ENCODE results near the gene FAM131B.

The FAM131B gene

GRCh38 chr7:143308632-143309031, 53.9 kb downstream of the FAM131B start:
- H3K4me2 ChIP-seq (ENCODE audit: low read length), result no peak overlapping the region
- no peaks in the 10 kb centered on the region for H3F3A ChIP-seq (ENCODE audit: insufficient read depth, low read length)
- no peaks in the 10 kb centered on the region for H3K4me1 ChIP-seq (ENCODE audit: insufficient read depth, low read length, severe bottlenecking)
- H3K79me2 ChIP-seq (ENCODE audit: insufficient read depth, low read length), result no peaks in the 10 kb centered on the region
- H3K27me3 ChIP-seq (ENCODE audit: insufficient read depth, low read length), result no peaks in the 10 kb centered on the region
- H3K27ac ChIP-seq (ENCODE audit: low read depth, low read length, poor library complexity, severe bottlenecking), result no peak overlapping the region
- H3K36me3 ChIP-seq (ENCODE audit: insufficient read depth, low read length), result peaks cover 63% of the 10 kb centered on the region
- H3K9ac ChIP-seq (ENCODE audit: low read length), result no peak overlapping the region
- H4K20me1 ChIP-seq (ENCODE audit: insufficient read depth, low read length), result no peaks in the 10 kb centered on the region
- no peaks in the 10 kb centered on the region for H3K9me2 ChIP-seq (ENCODE audit: low read depth, low read length)
- H3K9me3 ChIP-seq (ENCODE audit: low read length), result no peaks in the 10 kb centered on the region
- TF ChIP-seq, protein P1, sequence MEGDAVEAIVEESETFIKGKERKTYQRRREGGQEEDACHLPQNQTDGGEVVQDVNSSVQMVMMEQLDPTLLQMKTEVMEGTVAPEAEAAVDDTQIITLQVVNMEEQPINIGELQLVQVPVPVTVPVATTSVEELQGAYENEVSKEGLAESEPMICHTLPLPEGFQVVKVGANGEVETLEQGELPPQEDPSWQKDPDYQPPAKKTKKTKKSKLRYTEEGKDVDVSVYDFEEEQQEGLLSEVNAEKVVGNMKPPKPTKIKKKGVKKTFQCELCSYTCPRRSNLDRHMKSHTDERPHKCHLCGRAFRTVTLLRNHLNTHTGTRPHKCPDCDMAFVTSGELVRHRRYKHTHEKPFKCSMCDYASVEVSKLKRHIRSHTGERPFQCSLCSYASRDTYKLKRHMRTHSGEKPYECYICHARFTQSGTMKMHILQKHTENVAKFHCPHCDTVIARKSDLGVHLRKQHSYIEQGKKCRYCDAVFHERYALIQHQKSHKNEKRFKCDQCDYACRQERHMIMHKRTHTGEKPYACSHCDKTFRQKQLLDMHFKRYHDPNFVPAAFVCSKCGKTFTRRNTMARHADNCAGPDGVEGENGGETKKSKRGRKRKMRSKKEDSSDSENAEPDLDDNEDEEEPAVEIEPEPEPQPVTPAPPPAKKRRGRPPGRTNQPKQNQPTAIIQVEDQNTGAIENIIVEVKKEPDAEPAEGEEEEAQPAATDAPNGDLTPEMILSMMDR (IDR thresholded peaks at IDR 0.05; ENCODE audit: low read length), result no peak
- no peak for TF ChIP-seq EZH2 (IDR thresholded peaks at IDR 0.05; ENCODE audit: borderline replicate concordance, low read length)
- no peak overlapping the region for H2AFZ ChIP-seq (ENCODE audit: low read length)
- H3K4me3 ChIP-seq (ENCODE audit: low read depth, low read length, poor library complexity, severe bottlenecking), result no peak overlapping the region

DNA sequence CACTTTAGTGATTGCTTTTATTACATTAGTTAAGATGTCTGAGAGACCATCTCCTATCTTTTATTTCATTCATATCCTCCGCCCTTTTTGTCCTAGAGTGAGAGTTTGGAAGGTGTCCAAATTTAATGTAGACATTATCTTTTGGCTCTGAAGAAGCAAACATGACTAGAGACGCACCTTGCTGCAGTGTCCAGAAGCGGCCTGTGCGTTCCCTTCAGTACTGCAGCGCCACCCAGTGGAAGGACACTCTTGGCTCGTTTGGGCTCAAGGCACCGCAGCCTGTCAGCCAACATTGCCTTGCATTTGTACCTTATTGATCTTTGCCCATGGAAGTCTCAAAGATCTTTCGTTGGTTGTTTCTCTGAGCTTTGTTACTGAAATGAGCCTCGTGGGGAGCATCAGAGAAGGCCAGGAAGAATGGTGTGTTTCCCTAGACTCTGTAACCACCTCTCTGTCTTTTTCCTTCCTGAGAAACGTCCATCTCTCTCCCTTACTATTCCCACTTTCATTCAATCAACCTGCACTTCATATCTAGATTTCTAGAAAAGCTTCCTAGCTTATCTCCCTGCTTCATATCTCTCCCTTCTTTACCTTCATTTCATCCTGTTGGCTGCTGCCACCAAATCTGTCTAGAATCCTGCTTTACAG, 57.0 kb downstream of the FAM131B start:
- H3K9ac ChIP-seq (ENCODE audit: low read length), result no peak overlapping the region

GRCh38 chr7:143304938-143305337, 57.6 kb downstream of the FAM131B start:
- Histone ChIP-seq H3K79me2 (ENCODE audit: insufficient read depth, low read length) (no peaks in the 10 kb centered on the region), H3K9me3 (ENCODE audit: low read length) (no peaks in the 10 kb centered on the region), H3F3A (ENCODE audit: insufficient read depth, low read length) (no peaks in the 10 kb centered on the region), H3K27me3 (ENCODE audit: insufficient read depth, low read length) (no peaks in the 10 kb centered on the region), H4K20me1 (ENCODE audit: insufficient read depth, low read length) (no peaks in the 10 kb centered on the region), H3K4me3 (ENCODE audit: low read depth, low read length, poor library complexity, severe bottlenecking) (no peak overlapping the region), H3K9ac (ENCODE audit: low read length) (no peak overlapping the region), H3K4me1 (ENCODE audit: insufficient read depth, low read length, severe bottlenecking) (no peaks in the 10 kb centered on the region), H3K9me2 (ENCODE audit: low read depth, low read length) (no peaks in the 10 kb centered on the region), H2AFZ (ENCODE audit: low read length) (no peak overlapping the region), H3K36me3 (ENCODE audit: insufficient read depth, low read length) (peaks cover 96% of the 10 kb centered on the region), H3K27ac (ENCODE audit: low read depth, low read length, poor library complexity, severe bottlenecking) (no peak overlapping the region), H3K4me2 (ENCODE audit: low read length) (no peak overlapping the region)
- TF ChIP-seq EZH2 (IDR thresholded peaks at IDR 0.05; ENCODE audit: borderline replicate concordance, low read length), result no peak
- TF ChIP-seq, protein P1 (IDR thresholded peaks at IDR 0.05; ENCODE audit: low read length), result no peak

More for the DNA sequence above, 57.0 kb downstream of the FAM131B start:
- no peaks in the 10 kb centered on the region for H3K9me2 ChIP-seq (ENCODE audit: low read depth, low read length)
- no peak overlapping the region for H2AFZ ChIP-seq (ENCODE audit: low read length)
- no peak overlapping the region for H3K4me2 ChIP-seq (ENCODE audit: low read length)
- no peaks in the 10 kb centered on the region for H3K79me2 ChIP-seq (ENCODE audit: insufficient read depth, low read length)
- no peaks in the 10 kb centered on the region for H3K9me3 ChIP-seq (ENCODE audit: low read length)
- H3K36me3 ChIP-seq (ENCODE audit: insufficient read depth, low read length), result peaks cover 91% of the 10 kb centered on the region
- no peak overlapping the region for H3K4me3 ChIP-seq (ENCODE audit: low read depth, low read length, poor library complexity, severe bottlenecking)
- H3F3A ChIP-seq (ENCODE audit: insufficient read depth, low read length), result no peaks in the 10 kb centered on the region
- no peaks in the 10 kb centered on the region for H3K4me1 ChIP-seq (ENCODE audit: insufficient read depth, low read length, severe bottlenecking)
- TF ChIP-seq, protein P1 (IDR thresholded peaks at IDR 0.05; ENCODE audit: low read length), result peak; percentile 99
- TF ChIP-seq EZH2 (IDR thresholded peaks at IDR 0.05; ENCODE audit: borderline replicate concordance, low read length), result no peak
- H4K20me1 ChIP-seq (ENCODE audit: insufficient read depth, low read length), result no peaks in the 10 kb centered on the region
- H3K27me3 ChIP-seq (ENCODE audit: insufficient read depth, low read length), result no peaks in the 10 kb centered on the region
- no peak overlapping the region for H3K27ac ChIP-seq (ENCODE audit: low read depth, low read length, poor library complexity, severe bottlenecking)

Measured in OCI-LY1 (cell line).